DOHH2 (cell line): Measurements from ENCODE around the gene TRPC4.

Experiments used
- EZH2phosphoT487 ChIP-seq: fragments of 200-600 bp; sonication (generic); IDR thresholded peaks from 2 replicates; pipeline ENCODE4 v1.6.1; 2017; ENCODE audit warnings: borderline replicate concordance, mild to moderate bottlenecking, antibody characterized with exemption, low read length, moderate library complexity, mixed read lengths
- TF ChIP-seq, protein P1 (sequence below): fragments of 200-600 bp; sonication (generic); IDR thresholded peaks from one replicate; pipeline ENCODE4 v1.5.1; 2014; ENCODE audit warnings: antibody characterized with exemption, mild to moderate bottlenecking, low read depth, low read length; ENCODE audit not compliant: poor library complexity, severe bottlenecking

GRCh38 chr13:37795326-37795725 is 74.2 kb downstream of the TRPC4 start:
- TF ChIP-seq, protein P1, sequence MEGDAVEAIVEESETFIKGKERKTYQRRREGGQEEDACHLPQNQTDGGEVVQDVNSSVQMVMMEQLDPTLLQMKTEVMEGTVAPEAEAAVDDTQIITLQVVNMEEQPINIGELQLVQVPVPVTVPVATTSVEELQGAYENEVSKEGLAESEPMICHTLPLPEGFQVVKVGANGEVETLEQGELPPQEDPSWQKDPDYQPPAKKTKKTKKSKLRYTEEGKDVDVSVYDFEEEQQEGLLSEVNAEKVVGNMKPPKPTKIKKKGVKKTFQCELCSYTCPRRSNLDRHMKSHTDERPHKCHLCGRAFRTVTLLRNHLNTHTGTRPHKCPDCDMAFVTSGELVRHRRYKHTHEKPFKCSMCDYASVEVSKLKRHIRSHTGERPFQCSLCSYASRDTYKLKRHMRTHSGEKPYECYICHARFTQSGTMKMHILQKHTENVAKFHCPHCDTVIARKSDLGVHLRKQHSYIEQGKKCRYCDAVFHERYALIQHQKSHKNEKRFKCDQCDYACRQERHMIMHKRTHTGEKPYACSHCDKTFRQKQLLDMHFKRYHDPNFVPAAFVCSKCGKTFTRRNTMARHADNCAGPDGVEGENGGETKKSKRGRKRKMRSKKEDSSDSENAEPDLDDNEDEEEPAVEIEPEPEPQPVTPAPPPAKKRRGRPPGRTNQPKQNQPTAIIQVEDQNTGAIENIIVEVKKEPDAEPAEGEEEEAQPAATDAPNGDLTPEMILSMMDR: no peak
- TF ChIP-seq EZH2phosphoT487: no peak
